Activated T-cell treated with anti-CD3 and anti-CD28 coated beads, Interleukin-2, amount 50 U/mL, for 4 hours (primary cell): ENCODE data around the gene RALGPS1. TPM values are rescaled to one million over a fixed set of nuclear protein-coding genes. Genes with fewer than 3 reads are reported as not detected.

Experiments
- ATAC-seq, 2 donors: fragments of 200-7000 bp; cut with Tn5 transposase; one replicate each; pipeline ENCODE4 v1.10.0; 2021
- DNase-seq: peaks from one replicate; pipeline ENCODE4 v3.0.0-alpha.2; 2020
- H3K27me3 Mint-ChIP-seq: one replicate; pipeline ENCODE4 v1.8.0; 2021; ENCODE audit warnings: low read depth, mixed read lengths
- H3K36me3 Mint-ChIP-seq: one replicate; pipeline ENCODE4 v1.8.0; 2022; ENCODE audit warnings: mixed read lengths; ENCODE audit not compliant: insufficient read depth
- H3K4me1 Mint-ChIP-seq: one replicate; pipeline ENCODE4 v1.8.0; 2021; ENCODE audit warnings: low read depth, mixed read lengths
- H3K4me3 Mint-ChIP-seq: one replicate; pipeline ENCODE4 v1.8.0; 2021; ENCODE audit warnings: mild to moderate bottlenecking, moderate library complexity, mixed read lengths
- H3K9me3 Mint-ChIP-seq: one replicate; pipeline ENCODE4 v1.8.0; 2021; ENCODE audit warnings: mixed read lengths
- total RNA-seq, 3 donors: library from RNA; stranded (reverse); gene quantifications; one replicate each; pipeline ENCODE4 v1.2.1, GENCODE V29; 2021

Gene RALGPS1
- total RNA-seq, 3 donors from 2014 or later: 0.51 to 1.2 (median 1.1) TPM

GRCh38 chr9:127205952-127206351, 291.4 kb downstream of the RALGPS1 start:
- DNase-seq (no peak), ATAC-seq (no peak)
- Mint-ChIP-seq H3K4me3 (no peak overlapping the region), H3K27me3 (peaks cover 4% of the 10 kb centered on the region), H3K9me3 (no peaks in the 10 kb centered on the region), H3K4me1 (peaks cover 7% of the 10 kb centered on the region), H3K36me3 (peaks cover 3% of the 10 kb centered on the region)

GRCh38 chr9:127206666-127207065, 292.1 kb downstream of the RALGPS1 start:
- Mint-ChIP-seq H3K9me3 (no peaks in the 10 kb centered on the region), H3K27me3 (peaks cover 1% of the 10 kb centered on the region), H3K36me3 (peaks cover 3% of the 10 kb centered on the region), H3K4me3 (no peak overlapping the region), H3K4me1 (peaks cover 7% of the 10 kb centered on the region)
- no peak for DNase-seq
- no peak for ATAC-seq

- no peak overlapping the region for H3K4me3 Mint-ChIP-seq
Measured at GRCh38 chr9:127207734-127208410, 293.3 kb downstream of the RALGPS1 start.

GRCh38 chr9:127208416-127208815, 293.8 kb downstream of the RALGPS1 start:
- Mint-ChIP-seq H3K27me3 (peaks cover 1% of the 10 kb centered on the region), H3K9me3 (no peaks in the 10 kb centered on the region), H3K36me3 (peaks cover 3% of the 10 kb centered on the region), H3K4me3 (no peak overlapping the region), H3K4me1 (peaks cover 5% of the 10 kb centered on the region)
- ATAC-seq (no peak), DNase-seq (no peak)

More at GRCh38 chr9:127207734-127208410, 293.3 kb downstream of the RALGPS1 start:
- Mint-ChIP-seq H3K27me3 (peaks cover 1% of the 10 kb centered on the region), H3K4me1 (peaks cover 7% of the 10 kb centered on the region), H3K9me3 (no peaks in the 10 kb centered on the region), H3K36me3 (peaks cover 3% of the 10 kb centered on the region)
- no peak for DNase-seq
- no peak for ATAC-seq

- no peak for DNase-seq
- H3K27me3 Mint-ChIP-seq: peaks cover 1% of the 10 kb centered on the region
- peaks cover 3% of the 10 kb centered on the region for H3K36me3 Mint-ChIP-seq
- no peak for ATAC-seq
- H3K9me3 Mint-ChIP-seq: no peaks in the 10 kb centered on the region
- no peak overlapping the region for H3K4me3 Mint-ChIP-seq
- H3K4me1 Mint-ChIP-seq: no peaks in the 10 kb centered on the region
Measured at GRCh38 chr9:127209220-127209619, 294.6 kb downstream of the RALGPS1 start.

GRCh38 chr9:127209948-127210640, 295.5 kb downstream of the RALGPS1 start:
- peaks cover 4% of the 10 kb centered on the region for H3K4me1 Mint-ChIP-seq
- ATAC-seq: no peak

DNA sequence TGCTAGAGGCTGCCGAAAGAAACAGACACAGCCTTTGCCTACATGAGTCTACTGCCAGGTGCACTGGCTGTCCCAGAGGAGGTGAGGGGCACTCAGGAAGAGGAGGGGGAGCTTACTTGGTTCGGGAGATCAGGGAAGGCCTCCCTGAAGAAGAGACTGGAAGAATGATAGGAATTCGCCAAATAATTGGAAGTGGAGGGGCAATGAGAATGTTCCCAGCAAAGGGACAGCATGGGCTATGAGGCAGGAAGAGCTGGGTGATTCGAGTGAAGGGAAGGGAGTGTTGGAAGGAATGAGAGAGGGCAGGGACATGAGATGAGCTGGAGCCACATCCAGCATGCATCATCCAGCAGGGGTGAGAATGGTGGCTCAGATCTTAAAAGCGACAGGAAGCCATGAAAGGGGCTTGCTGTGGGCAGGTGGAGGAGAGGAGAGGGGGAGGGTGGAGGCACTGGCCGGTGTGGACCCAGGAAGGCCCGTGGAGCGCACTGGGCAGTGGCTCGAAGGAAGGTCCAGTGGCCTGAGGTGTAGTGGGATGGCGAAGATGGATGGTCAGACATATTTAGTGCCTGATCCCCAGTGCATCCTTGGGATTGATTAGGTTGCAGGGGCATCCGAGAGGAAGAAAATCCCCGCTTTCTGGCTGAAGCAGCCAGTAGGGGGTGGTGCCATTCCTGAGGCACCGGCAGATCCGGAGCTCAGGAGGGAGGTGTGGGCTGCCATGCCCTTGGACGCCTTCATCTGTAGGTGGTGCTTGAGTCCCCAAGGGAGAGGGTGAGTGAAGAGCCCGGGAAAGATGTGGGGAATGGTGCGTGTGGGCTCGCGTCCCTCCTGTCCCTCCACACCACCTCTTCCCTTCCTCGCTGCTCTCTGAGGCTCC, 296.5 kb downstream of the RALGPS1 start:
- H3K4me3 Mint-ChIP-seq: no peak overlapping the region
- DNase-seq (no peak), ATAC-seq (no peak)
- H3K9me3 Mint-ChIP-seq: no peaks in the 10 kb centered on the region
- H3K36me3 Mint-ChIP-seq: peaks cover 1% of the 10 kb centered on the region
- H3K27me3 Mint-ChIP-seq: peaks cover 4% of the 10 kb centered on the region
- H3K4me1 Mint-ChIP-seq: peaks cover 4% of the 10 kb centered on the region

More at GRCh38 chr9:127209948-127210640, 295.5 kb downstream of the RALGPS1 start:
- peaks cover 4% of the 10 kb centered on the region for H3K27me3 Mint-ChIP-seq
- no peak for DNase-seq
- peaks cover 3% of the 10 kb centered on the region for H3K36me3 Mint-ChIP-seq
- no peaks in the 10 kb centered on the region for H3K9me3 Mint-ChIP-seq
- no peak overlapping the region for H3K4me3 Mint-ChIP-seq

DNA sequence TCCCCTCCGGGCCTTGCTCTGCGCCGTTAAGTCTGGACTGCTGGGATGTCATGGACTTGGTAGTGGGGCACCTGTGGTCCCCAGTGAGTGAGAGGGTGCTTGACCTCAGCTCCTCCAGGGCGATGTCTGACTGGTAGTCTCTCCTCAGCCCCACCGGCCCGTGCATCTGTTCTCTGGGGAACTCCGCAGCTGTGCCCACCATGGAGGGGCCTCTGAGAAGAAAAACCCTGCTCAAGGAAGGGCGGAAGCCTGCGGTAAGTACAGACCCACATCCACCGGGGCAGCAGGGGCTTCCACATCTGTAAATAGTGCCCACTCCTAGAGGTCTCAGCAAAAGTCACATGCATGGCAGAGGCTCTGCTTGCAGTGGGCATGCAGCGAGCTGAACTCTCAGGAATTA, 297.4 kb downstream of the RALGPS1 start:
- DNase-seq (no peak), ATAC-seq (no peak)
- Mint-ChIP-seq H3K4me1 (peaks cover 4% of the 10 kb centered on the region), H3K27me3 (peaks cover 4% of the 10 kb centered on the region), H3K4me3 (no peak overlapping the region), H3K36me3 (no peaks in the 10 kb centered on the region), H3K9me3 (no peaks in the 10 kb centered on the region)

DNA sequence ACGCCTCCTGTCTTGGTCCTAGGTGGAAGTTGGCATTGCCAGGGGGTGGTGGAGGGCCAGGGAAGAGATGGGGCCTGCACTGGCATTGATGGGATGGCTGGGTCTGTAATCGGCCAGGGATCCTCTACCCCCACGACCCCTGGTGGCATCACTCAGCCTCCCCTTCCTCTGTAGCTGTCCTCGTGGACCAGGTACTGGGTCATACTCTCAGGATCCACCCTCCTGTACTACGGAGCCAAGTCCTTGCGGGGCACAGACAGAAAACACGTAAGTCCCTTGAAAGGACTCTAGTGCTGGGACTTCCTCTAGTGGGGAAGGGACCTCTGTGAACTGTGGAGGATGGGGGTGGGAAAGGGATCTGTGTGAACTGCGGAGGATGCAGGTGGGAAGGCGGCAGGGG, 297.9 kb downstream of the RALGPS1 start:
- no peak for ATAC-seq
- Mint-ChIP-seq H3K4me3 (no peak overlapping the region), H3K27me3 (peaks cover 4% of the 10 kb centered on the region), H3K9me3 (no peaks in the 10 kb centered on the region), H3K36me3 (no peaks in the 10 kb centered on the region), H3K4me1 (peaks cover 4% of the 10 kb centered on the region)
- no peak for DNase-seq

GRCh38 chr9:127213859-127214258, 299.3 kb downstream of the RALGPS1 start:
- H3K4me3 Mint-ChIP-seq: no peak overlapping the region
- peaks cover 4% of the 10 kb centered on the region for H3K4me1 Mint-ChIP-seq
- no peak for ATAC-seq
- no peaks in the 10 kb centered on the region for H3K9me3 Mint-ChIP-seq
- peaks cover 3% of the 10 kb centered on the region for H3K27me3 Mint-ChIP-seq
- no peaks in the 10 kb centered on the region for H3K36me3 Mint-ChIP-seq
- DNase-seq: no peak

DNA sequence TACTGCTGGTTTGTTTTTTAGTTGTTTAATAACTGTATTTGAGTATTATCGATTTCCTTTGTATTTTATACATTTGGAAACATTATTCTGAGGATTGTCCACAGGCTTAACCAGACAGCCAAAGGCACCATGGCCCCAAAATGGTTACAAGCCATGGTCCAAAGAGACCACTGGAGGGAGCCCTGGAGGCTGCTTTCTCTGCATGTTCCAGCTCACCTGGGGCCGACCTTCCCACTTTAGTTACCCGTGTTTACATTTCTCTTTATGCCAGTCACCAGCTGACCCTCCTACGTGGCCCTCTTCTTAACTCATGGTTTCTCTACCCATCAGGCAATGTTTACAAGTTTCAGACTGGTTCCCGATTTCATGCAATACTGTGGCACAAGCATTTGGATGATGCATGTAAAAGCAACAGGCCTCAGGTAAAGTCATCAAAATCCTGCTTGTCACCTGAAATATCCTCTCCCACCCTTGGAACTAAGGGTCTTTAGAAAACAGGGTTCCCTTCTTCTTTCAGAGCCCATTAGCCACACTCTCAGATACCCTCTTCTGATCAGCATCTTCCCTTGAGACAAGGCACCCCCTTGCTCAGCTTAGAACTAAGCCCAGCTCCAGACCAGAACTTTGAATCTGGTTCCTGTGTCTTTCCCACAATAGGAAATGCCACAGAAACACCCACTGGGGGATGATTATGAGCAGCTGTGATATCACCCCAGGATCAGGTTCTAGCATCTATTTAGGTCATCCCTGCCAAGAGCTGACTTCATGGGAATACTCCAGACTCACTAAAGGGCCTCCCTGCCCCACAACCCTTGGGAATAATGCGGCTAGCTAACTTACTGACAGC, 300.1 kb downstream of the RALGPS1 start:
- peaks cover 4% of the 10 kb centered on the region for H3K4me1 Mint-ChIP-seq
- no peaks in the 10 kb centered on the region for H3K36me3 Mint-ChIP-seq
- H3K4me3 Mint-ChIP-seq: no peak overlapping the region
- DNase-seq (peak; percentile 54), ATAC-seq (peak; percentile 76 to 77)
- H3K9me3 Mint-ChIP-seq: no peaks in the 10 kb centered on the region
- H3K27me3 Mint-ChIP-seq: peaks cover 3% of the 10 kb centered on the region

GRCh38 chr9:127215268-127216209, 301.0 kb downstream of the RALGPS1 start:
- ATAC-seq (no peak), DNase-seq (no peak)
- no peak overlapping the region for H3K4me3 Mint-ChIP-seq
- peaks cover 3% of the 10 kb centered on the region for H3K27me3 Mint-ChIP-seq
- peaks cover 4% of the 10 kb centered on the region for H3K4me1 Mint-ChIP-seq
- no peaks in the 10 kb centered on the region for H3K36me3 Mint-ChIP-seq
- H3K9me3 Mint-ChIP-seq: no peaks in the 10 kb centered on the region
